ENCODE measurements around the gene TRERF1. TPM values are rescaled to one million over a fixed set of nuclear protein-coding genes. Genes with fewer than 3 reads are reported as not detected.

Gene TRERF1
- total RNA-seq, 4 donors from 2014 or later: 2.5 to 8.0 (median 3.4) TPM

- intact Hi-C loops (cut with DNase I; ENCODE audit: low total_unique reads) (no loop called here), in situ Hi-C loops (cut with MboI; ENCODE audit: low pct_ligation_motif_present in 1 of 4, low pct_unique_long_range_greater_than_20kb in 1 of 4, low sequenced_read_pairs in 3 of 4) (loop anchor here (25.0 kb wide), 1 partner anchor 283 kb away; no protein-coding TSS in a partner anchor)
- TF ChIP-seq POLR2AphosphoS5 (IDR thresholded peaks at IDR 0.05) (no peak), POLR2A (IDR thresholded peaks at IDR 0.05) (no peak), EP300 (IDR thresholded peaks at IDR 0.05; ENCODE audit: low read depth) (no peak), CTCF (IDR thresholded peaks at IDR 0.05) (no peak)
- Histone ChIP-seq H3K36me3 (peaks cover 0 to 7% (median 0%) of the 10 kb centered on the region in 4 donors), H3K9me3 (no peaks in the 10 kb centered on the region), H3K4me1 (peaks cover 7 to 13% (median 10%) of the 10 kb centered on the region in 4 donors), H3K27ac (no peak overlapping the region), H3K27me3 (no peaks in the 10 kb centered on the region), H3K4me3 (no peak overlapping the region)
- no peak for DNase-seq
- WGBS, 2 donors (ENCODE audit: low coverage in 1 of 2): 94% methylated on average over 9 of the region's 9 CpGs; no CpG with 5 or more reads in 1 of the 2 donors
Observed at GRCh38 chr6:42254505-42254904, 197.2 kb downstream of the TRERF1 start.

- no peaks in the 10 kb centered on the region for H3K9me3 ChIP-seq
- H3K4me1 ChIP-seq: peaks cover 7 to 13% (median 10%) of the 10 kb centered on the region in 4 donors
- in situ Hi-C loops (cut with MboI; ENCODE audit: low pct_ligation_motif_present in 1 of 4, low pct_unique_long_range_greater_than_20kb in 1 of 4, low sequenced_read_pairs in 3 of 4) (loop anchor here (25.0 kb wide), 1 partner anchor 285 kb away; no protein-coding TSS in a partner anchor), intact Hi-C loops (cut with DNase I; ENCODE audit: low total_unique reads) (no loop called here)
- H3K27ac ChIP-seq: peak overlapping the region; percentile 24 to 47 (median 35)
- no peak overlapping the region for H3K4me3 ChIP-seq
- TF ChIP-seq EP300 (IDR thresholded peaks at IDR 0.05; ENCODE audit: low read depth) (no peak), CTCF (IDR thresholded peaks at IDR 0.05) (no peak), POLR2A (IDR thresholded peaks at IDR 0.05) (no peak), POLR2AphosphoS5 (IDR thresholded peaks at IDR 0.05) (no peak)
- H3K36me3 ChIP-seq: peaks cover 0 to 7% (median 0%) of the 10 kb centered on the region in 4 donors
- peak; percentile 64 for DNase-seq
- WGBS, 2 donors (ENCODE audit: low coverage in 1 of 2): 28% methylated on average over 9 of the region's 9 CpGs; no CpG with 5 or more reads in 1 of the 2 donors
- H3K27me3 ChIP-seq: no peaks in the 10 kb centered on the region
Observed at GRCh38 chr6:42251911-42252637, 199.7 kb downstream of the TRERF1 start.

- Histone ChIP-seq H3K9me3 (no peaks in the 10 kb centered on the region), H3K27me3 (no peaks in the 10 kb centered on the region), H3K4me3 (no peak overlapping the region), H3K27ac (peak overlapping the region in 3 of 4 donors; percentile 28 to 47 (median 42)), H3K4me1 (peaks cover 7 to 13% (median 10%) of the 10 kb centered on the region in 4 donors), H3K36me3 (peaks cover 0 to 7% (median 0%) of the 10 kb centered on the region in 4 donors)
- in situ Hi-C loops (cut with MboI; ENCODE audit: low pct_ligation_motif_present in 1 of 4, low pct_unique_long_range_greater_than_20kb in 1 of 4, low sequenced_read_pairs in 3 of 4) (loop anchor here (25.0 kb wide), 1 partner anchor 286 kb away; no protein-coding TSS in a partner anchor), intact Hi-C loops (cut with DNase I; ENCODE audit: low total_unique reads) (no loop called here)
- TF ChIP-seq CTCF (IDR thresholded peaks at IDR 0.05) (no peak), EP300 (IDR thresholded peaks at IDR 0.05; ENCODE audit: low read depth) (no peak), POLR2AphosphoS5 (IDR thresholded peaks at IDR 0.05) (no peak), POLR2A (IDR thresholded peaks at IDR 0.05) (no peak)
- DNase-seq: no peak
- 20 to 88% methylated on average over 1 of the region's 1 CpG for WGBS, 2 donors (ENCODE audit: low coverage in 1 of 2)
Observed at GRCh38 chr6:42251500-42251899, 200.2 kb downstream of the TRERF1 start.

GRCh38 chr6:42250274-42250931, 201.3 kb downstream of the TRERF1 start:
- no peaks in the 10 kb centered on the region for H3K27me3 ChIP-seq
- WGBS, 2 donors (ENCODE audit: low coverage in 1 of 2): 83 to 90% methylated on average over 10 of the region's 10 CpGs
- H3K9me3 ChIP-seq: no peaks in the 10 kb centered on the region
- peaks cover 7 to 13% (median 10%) of the 10 kb centered on the region in 4 donors for H3K4me1 ChIP-seq
- no peak for TF ChIP-seq CTCF (IDR thresholded peaks at IDR 0.05)
- no peak for TF ChIP-seq POLR2A (IDR thresholded peaks at IDR 0.05)
- no peak for DNase-seq
- H3K36me3 ChIP-seq: peaks cover 0 to 7% (median 0%) of the 10 kb centered on the region in 4 donors
- H3K27ac ChIP-seq: no peak overlapping the region
- H3K4me3 ChIP-seq: no peak overlapping the region
- intact Hi-C loops (cut with DNase I; ENCODE audit: low total_unique reads) (no loop called here), in situ Hi-C loops (cut with MboI; ENCODE audit: low pct_ligation_motif_present in 1 of 4, low pct_unique_long_range_greater_than_20kb in 1 of 4, low sequenced_read_pairs in 3 of 4) (loop anchor here (25.0 kb wide), 1 partner anchor 287 kb away; no protein-coding TSS in a partner anchor)

All from transverse colon (tissue), 4 donors.